ENCODE measurements around the gene STK40.
A peak's percentile ranks its signal among the peaks of the same experiment; 100 is the strongest.

The STK40 gene, protein sequence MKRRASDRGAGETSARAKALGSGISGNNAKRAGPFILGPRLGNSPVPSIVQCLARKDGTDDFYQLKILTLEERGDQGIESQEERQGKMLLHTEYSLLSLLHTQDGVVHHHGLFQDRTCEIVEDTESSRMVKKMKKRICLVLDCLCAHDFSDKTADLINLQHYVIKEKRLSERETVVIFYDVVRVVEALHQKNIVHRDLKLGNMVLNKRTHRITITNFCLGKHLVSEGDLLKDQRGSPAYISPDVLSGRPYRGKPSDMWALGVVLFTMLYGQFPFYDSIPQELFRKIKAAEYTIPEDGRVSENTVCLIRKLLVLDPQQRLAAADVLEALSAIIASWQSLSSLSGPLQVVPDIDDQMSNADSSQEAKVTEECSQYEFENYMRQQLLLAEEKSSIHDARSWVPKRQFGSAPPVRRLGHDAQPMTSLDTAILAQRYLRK

DNA sequence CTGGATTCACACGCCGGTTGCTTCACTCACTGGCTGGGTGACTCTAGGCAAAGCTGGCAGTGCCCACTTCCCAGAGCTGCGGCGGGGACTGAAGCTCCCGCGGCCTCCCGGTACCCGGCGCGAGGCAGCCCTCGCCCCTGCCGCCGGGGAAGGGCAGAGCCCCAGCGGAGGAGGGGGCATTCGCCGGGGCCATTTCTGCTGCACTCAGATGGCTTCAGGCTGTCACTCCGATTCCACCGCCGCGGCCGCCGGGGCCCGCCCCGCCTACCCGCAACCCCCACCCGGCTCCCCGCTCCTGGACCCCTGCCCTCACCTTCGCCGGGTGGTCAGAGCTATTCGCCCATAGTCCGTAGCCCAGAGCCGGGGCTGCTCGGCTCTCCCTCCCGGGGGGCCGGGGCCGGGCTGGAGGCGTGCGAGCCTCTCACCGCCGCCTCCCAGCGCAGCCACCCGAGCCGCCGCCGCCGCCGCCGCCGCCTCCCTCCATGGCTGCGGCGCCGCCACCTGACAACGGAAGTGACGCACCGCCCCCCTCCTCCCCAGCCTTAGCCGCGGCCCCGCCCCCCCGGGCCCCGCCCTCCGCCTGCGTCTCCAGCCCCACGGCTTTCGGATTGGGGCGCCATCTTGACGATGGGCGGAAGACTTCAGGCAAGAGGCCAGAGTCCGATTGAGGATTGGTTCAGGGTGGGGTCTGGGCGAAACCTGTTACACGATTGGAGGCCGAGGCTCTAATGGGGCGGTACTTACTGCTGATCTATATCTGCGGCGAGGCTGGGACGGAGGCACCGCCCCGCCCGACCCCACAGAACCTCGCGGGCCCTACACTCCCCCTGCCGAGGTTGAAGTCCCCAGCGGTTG is at the start of gene STK40:
Gene STK40, minus strand, starts transcription at position 515 of the 855 bp plus-strand sequence. CDS start 24,592 bp downstream, outside the sequence.
- H3K27me3 ChIP-seq (ENCODE audit: insufficient read depth, low read length, poor library complexity), result no peaks in the 10 kb centered on the region
- TF ChIP-seq EZH2 (IDR thresholded peaks at IDR 0.05; ENCODE audit: borderline replicate concordance, low read depth, low read length, severe bottlenecking), result no peak
- H3K27ac ChIP-seq (ENCODE audit: low read length), result peak within 1 kb of the TSS; percentile 94
- DNase-seq (peak; percentile 99), ATAC-seq (ENCODE audit: insufficient read depth, low read depth) (peak; percentile 88)
- peaks cover 37% of the 10 kb centered on the region for H3K4me1 ChIP-seq (ENCODE audit: insufficient read depth, low read length)
- H4K20me1 ChIP-seq (ENCODE audit: insufficient read depth, low read length), result peaks cover 16% of the 10 kb centered on the region; the same call in 1 of the 2 replicates
- peak within 1 kb of the TSS; percentile 98 for H3K4me2 ChIP-seq (ENCODE audit: insufficient read depth, low read length)
- peaks cover 47% of the 10 kb centered on the region for H3K79me2 ChIP-seq (ENCODE audit: insufficient read depth, low read length)
- peak within 1 kb of the TSS; percentile 80 for H3K9ac ChIP-seq (ENCODE audit: low read depth, low read length)
- H3K9me3 ChIP-seq (ENCODE audit: insufficient read depth, low read length, severe bottlenecking), result no peaks in the 10 kb centered on the region
- peak within 1 kb of the TSS; percentile 87 to 93 for H3K4me3 ChIP-seq (ENCODE audit: low read depth in 1 of 2, low read length in 2 of 2)
- peak within 1 kb of the TSS; percentile 92 for H2AFZ ChIP-seq (ENCODE audit: low read depth, low read length)
- H3K36me3 ChIP-seq (ENCODE audit: insufficient read depth, low read length), result peaks cover 6% of the 10 kb centered on the region; the same call in 1 of the 2 replicates

DNA sequence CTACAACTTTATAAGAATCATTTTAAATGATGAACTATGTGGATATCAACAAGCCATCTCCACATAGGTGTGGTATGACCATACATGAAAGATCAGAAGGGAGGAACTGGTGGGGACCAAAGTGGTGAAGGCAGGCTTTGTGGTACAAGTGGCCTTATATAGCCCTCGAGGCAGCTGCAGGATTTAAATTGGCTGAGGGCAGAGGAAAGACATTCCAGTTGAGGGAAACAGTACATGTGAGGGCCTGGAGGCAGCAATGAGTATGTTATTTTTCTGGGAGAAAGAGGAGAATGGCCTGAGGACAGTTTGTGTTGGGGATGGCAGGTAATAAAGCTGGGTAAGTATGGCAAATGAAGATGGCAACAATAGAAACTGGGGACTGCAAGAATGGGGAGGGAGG is 47.4 kb upstream of the STK40 start:
- Histone ChIP-seq H3K79me2 (ENCODE audit: insufficient read depth, low read length) (no peaks in the 10 kb centered on the region), H3K36me3 (ENCODE audit: insufficient read depth, low read length) (no peaks in the 10 kb centered on the region; the same call in 1 of the 2 replicates), H4K20me1 (ENCODE audit: insufficient read depth, low read length) (no peaks in the 10 kb centered on the region), H3K9me3 (ENCODE audit: insufficient read depth, low read length, severe bottlenecking) (no peaks in the 10 kb centered on the region), H3K4me2 (ENCODE audit: insufficient read depth, low read length) (no peak overlapping the region), H3K4me3 (ENCODE audit: low read depth in 1 of 2, low read length in 2 of 2) (no peak overlapping the region), H3K27me3 (ENCODE audit: insufficient read depth, low read length, poor library complexity) (no peaks in the 10 kb centered on the region), H3K9ac (ENCODE audit: low read depth, low read length) (no peak overlapping the region), H2AFZ (ENCODE audit: low read depth, low read length) (no peak overlapping the region), H3K27ac (ENCODE audit: low read length) (no peak overlapping the region), H3K4me1 (ENCODE audit: insufficient read depth, low read length) (no peaks in the 10 kb centered on the region)
- no peak for ATAC-seq (ENCODE audit: insufficient read depth, low read depth)
- TF ChIP-seq, protein P1, sequence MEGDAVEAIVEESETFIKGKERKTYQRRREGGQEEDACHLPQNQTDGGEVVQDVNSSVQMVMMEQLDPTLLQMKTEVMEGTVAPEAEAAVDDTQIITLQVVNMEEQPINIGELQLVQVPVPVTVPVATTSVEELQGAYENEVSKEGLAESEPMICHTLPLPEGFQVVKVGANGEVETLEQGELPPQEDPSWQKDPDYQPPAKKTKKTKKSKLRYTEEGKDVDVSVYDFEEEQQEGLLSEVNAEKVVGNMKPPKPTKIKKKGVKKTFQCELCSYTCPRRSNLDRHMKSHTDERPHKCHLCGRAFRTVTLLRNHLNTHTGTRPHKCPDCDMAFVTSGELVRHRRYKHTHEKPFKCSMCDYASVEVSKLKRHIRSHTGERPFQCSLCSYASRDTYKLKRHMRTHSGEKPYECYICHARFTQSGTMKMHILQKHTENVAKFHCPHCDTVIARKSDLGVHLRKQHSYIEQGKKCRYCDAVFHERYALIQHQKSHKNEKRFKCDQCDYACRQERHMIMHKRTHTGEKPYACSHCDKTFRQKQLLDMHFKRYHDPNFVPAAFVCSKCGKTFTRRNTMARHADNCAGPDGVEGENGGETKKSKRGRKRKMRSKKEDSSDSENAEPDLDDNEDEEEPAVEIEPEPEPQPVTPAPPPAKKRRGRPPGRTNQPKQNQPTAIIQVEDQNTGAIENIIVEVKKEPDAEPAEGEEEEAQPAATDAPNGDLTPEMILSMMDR (IDR thresholded peaks at IDR 0.05; ENCODE audit: borderline replicate concordance, extremely low read depth, low read length, poor library complexity, severe bottlenecking), result no peak
- no peak for TF ChIP-seq EZH2 (IDR thresholded peaks at IDR 0.05; ENCODE audit: borderline replicate concordance, low read depth, low read length, severe bottlenecking)
- DNase-seq, result no peak

DNA sequence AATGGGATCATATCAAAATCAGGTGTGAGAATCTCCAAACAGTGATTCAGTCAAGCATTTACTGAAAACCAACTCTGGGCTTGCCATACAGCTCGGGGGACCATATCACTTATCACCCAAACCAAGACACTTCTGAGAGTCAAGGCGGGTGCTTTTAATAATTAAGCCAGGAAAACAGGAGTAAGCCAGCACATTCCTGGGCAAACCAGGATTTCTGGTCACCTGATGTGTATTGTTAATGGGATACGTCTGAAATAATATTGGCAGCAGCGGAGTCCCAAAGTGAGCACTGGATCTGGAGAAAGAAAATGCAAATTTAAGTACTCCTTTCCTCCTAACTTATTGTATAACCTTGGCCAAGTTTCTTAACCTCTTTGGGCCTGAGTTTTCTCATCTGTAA is 46.9 kb upstream of the STK40 start:
- no peak overlapping the region for H3K9ac ChIP-seq (ENCODE audit: low read depth, low read length)
- no peak for TF ChIP-seq EZH2 (IDR thresholded peaks at IDR 0.05; ENCODE audit: borderline replicate concordance, low read depth, low read length, severe bottlenecking)
- TF ChIP-seq, protein P1 (IDR thresholded peaks at IDR 0.05; ENCODE audit: borderline replicate concordance, extremely low read depth, low read length, poor library complexity, severe bottlenecking), result no peak
- DNase-seq (no peak), ATAC-seq (ENCODE audit: insufficient read depth, low read depth) (no peak)
- H3K27ac ChIP-seq (ENCODE audit: low read length), result no peak overlapping the region
- no peaks in the 10 kb centered on the region for H3K27me3 ChIP-seq (ENCODE audit: insufficient read depth, low read length, poor library complexity)
- H3K4me2 ChIP-seq (ENCODE audit: insufficient read depth, low read length), result no peak overlapping the region
- no peaks in the 10 kb centered on the region; the same call in 1 of the 2 replicates for H3K36me3 ChIP-seq (ENCODE audit: insufficient read depth, low read length)
- no peaks in the 10 kb centered on the region for H3K4me1 ChIP-seq (ENCODE audit: insufficient read depth, low read length)
- no peaks in the 10 kb centered on the region for H4K20me1 ChIP-seq (ENCODE audit: insufficient read depth, low read length)
- no peak overlapping the region for H2AFZ ChIP-seq (ENCODE audit: low read depth, low read length)
- H3K79me2 ChIP-seq (ENCODE audit: insufficient read depth, low read length), result no peaks in the 10 kb centered on the region
- H3K4me3 ChIP-seq (ENCODE audit: low read depth in 1 of 2, low read length in 2 of 2), result no peak overlapping the region
- H3K9me3 ChIP-seq (ENCODE audit: insufficient read depth, low read length, severe bottlenecking), result no peaks in the 10 kb centered on the region
